ENCODE measurements around the gene ITK. TPM values are rescaled to one million over a fixed set of nuclear protein-coding genes. Genes with fewer than 3 reads are reported as not detected.

ITK gene
- total RNA-seq, 1 donor from 2014 or later = not detected

GRCh38 chr5:157165261-157165660 lies 15.4 kb upstream of the ITK start:
- no peak overlapping the region for H3K4me3 Mint-ChIP-seq
- H3K9me3 Mint-ChIP-seq = no peaks in the 10 kb centered on the region
- no peak overlapping the region for H3K27ac Mint-ChIP-seq
- TF ChIP-seq, protein P1, sequence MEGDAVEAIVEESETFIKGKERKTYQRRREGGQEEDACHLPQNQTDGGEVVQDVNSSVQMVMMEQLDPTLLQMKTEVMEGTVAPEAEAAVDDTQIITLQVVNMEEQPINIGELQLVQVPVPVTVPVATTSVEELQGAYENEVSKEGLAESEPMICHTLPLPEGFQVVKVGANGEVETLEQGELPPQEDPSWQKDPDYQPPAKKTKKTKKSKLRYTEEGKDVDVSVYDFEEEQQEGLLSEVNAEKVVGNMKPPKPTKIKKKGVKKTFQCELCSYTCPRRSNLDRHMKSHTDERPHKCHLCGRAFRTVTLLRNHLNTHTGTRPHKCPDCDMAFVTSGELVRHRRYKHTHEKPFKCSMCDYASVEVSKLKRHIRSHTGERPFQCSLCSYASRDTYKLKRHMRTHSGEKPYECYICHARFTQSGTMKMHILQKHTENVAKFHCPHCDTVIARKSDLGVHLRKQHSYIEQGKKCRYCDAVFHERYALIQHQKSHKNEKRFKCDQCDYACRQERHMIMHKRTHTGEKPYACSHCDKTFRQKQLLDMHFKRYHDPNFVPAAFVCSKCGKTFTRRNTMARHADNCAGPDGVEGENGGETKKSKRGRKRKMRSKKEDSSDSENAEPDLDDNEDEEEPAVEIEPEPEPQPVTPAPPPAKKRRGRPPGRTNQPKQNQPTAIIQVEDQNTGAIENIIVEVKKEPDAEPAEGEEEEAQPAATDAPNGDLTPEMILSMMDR (conservative IDR thresholded peaks at IDR 0.05) = no peak
- no peaks in the 10 kb centered on the region for H3K4me1 Mint-ChIP-seq (ENCODE audit: unreplicated experiment)
- DNase-seq (ENCODE audit: extremely low spot score, unreplicated experiment) = no peak
- no peaks in the 10 kb centered on the region for H3K36me3 Mint-ChIP-seq
- H3K27me3 Mint-ChIP-seq = peaks cover 6% of the 10 kb centered on the region

DNA sequence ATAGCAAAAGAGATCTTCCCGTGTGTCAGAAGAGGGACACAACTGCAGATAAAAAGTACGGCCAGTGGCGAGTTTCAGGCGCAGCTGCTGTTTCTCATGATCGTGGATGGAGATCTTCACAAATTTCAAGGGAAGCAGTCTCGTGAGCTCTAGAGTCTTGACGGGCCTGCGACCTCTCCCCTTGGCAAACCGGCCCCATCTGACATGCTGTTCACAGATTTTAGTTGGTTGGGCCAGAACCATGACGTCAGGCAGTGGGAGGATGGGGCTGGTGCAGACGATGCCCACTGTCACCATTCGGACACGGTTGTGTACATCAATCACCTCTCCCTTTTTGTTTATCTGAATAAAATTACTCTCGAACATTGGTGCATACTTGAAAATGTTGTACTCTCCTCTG lies 15.0 kb upstream of the ITK start:
- H3K27me3 Mint-ChIP-seq = peaks cover 6% of the 10 kb centered on the region
- H3K36me3 Mint-ChIP-seq = no peaks in the 10 kb centered on the region
- TF ChIP-seq, protein P1 (conservative IDR thresholded peaks at IDR 0.05) = no peak
- no peak overlapping the region for H3K27ac Mint-ChIP-seq
- no peaks in the 10 kb centered on the region for H3K9me3 Mint-ChIP-seq
- no peak overlapping the region for H3K4me3 Mint-ChIP-seq
- DNase-seq (ENCODE audit: extremely low spot score, unreplicated experiment) = no peak
- H3K4me1 Mint-ChIP-seq (ENCODE audit: unreplicated experiment) = no peaks in the 10 kb centered on the region

- no peaks in the 10 kb centered on the region for H3K9me3 Mint-ChIP-seq
- no peak for DNase-seq (ENCODE audit: extremely low spot score, unreplicated experiment)
- no peak within 1 kb of the TSS for H3K4me3 Mint-ChIP-seq
- TF ChIP-seq, protein P1 (conservative IDR thresholded peaks at IDR 0.05) = no peak
- H3K27me3 Mint-ChIP-seq = peaks cover 6% of the 10 kb centered on the region
- no peaks in the 10 kb centered on the region for H3K4me1 Mint-ChIP-seq (ENCODE audit: unreplicated experiment)
- no peak within 1 kb of the TSS for H3K27ac Mint-ChIP-seq
- no peaks in the 10 kb centered on the region for H3K36me3 Mint-ChIP-seq
Measured at GRCh38 chr5:157166214-157167213, 14.1 kb upstream of the ITK start, which contains the start of gene GARIN3. Gene GARIN3 (minus strand): TSS chr5:157166264. CDS start chr5:157166168, 96 bp downstream.

DNA sequence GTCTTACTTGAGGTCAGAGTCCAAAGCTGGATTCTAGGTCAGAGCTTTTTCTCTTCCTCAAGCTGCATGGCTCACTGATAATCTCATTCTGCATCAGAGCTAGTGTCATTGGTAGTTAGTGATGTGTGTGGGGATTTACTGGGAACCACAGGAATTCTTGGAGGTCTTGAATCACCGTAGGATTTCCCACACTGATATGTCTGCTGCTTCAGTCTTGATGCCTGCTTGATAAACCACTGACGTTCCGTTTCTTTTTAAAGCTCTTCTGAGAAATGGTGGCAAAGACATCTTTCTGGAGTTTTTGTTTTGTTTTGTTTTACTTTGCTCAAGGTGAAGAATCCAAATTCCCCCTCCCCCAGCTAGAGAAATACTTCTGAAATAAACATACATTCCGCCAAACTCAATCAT lies 13.4 kb upstream of the ITK start:
- Mint-ChIP-seq H3K9me3 (no peaks in the 10 kb centered on the region), H3K4me3 (no peak overlapping the region), H3K27me3 (peaks cover 6% of the 10 kb centered on the region), H3K36me3 (no peaks in the 10 kb centered on the region), H3K27ac (no peak overlapping the region), H3K4me1 (ENCODE audit: unreplicated experiment) (no peaks in the 10 kb centered on the region)
- no peak for DNase-seq (ENCODE audit: extremely low spot score, unreplicated experiment)
- TF ChIP-seq, protein P1 (conservative IDR thresholded peaks at IDR 0.05) = no peak

GRCh38 chr5:157168286-157168685 lies 12.4 kb upstream of the ITK start:
- H3K27me3 Mint-ChIP-seq = peaks cover 6% of the 10 kb centered on the region
- no peak for DNase-seq (ENCODE audit: extremely low spot score, unreplicated experiment)
- H3K4me1 Mint-ChIP-seq (ENCODE audit: unreplicated experiment) = no peaks in the 10 kb centered on the region
- no peaks in the 10 kb centered on the region for H3K36me3 Mint-ChIP-seq
- H3K27ac Mint-ChIP-seq = no peak overlapping the region
- no peaks in the 10 kb centered on the region for H3K9me3 Mint-ChIP-seq
- no peak overlapping the region for H3K4me3 Mint-ChIP-seq
- TF ChIP-seq, protein P1 (conservative IDR thresholded peaks at IDR 0.05) = no peak

Measured in type B pancreatic cell (in vitro differentiated cells).